ENCODE results near the gene CFDP1.
A peak's percentile ranks its signal among the peaks of the same experiment; 100 is the strongest.
"Not testable (repeated sequence)": the region's sequence is repeated elsewhere in the genome, so short reads cannot be mapped to it uniquely, and the experiment has no call there.

Gene CFDP1

GRCh38 chr16:75282466-75283281 lies 150.6 kb downstream of the CFDP1 start:
- no peak overlapping the region for H3K27ac ChIP-seq
- no peak overlapping the region for H3K4me3 ChIP-seq

DNA sequence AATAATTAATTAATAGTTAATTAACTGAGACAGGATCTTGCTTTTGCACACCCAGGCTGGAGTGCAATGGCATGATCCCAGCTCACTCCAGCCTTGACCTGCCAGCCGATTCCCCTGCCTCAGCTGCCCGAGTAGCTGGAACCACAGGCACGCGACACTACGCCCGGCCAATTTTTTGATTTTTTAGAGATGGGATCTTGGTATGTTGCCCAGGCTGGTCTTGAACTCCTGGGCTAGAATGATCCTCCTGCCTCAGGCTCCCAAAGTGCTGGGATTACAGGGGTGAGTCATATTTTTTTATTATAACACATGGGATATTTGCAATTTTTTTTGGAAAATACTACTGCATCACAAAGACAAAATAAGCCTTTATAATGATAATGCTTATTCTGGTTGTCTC lies 151.5 kb downstream of the CFDP1 start:
- H3K4me3 ChIP-seq, result no peak overlapping the region
- H3K27ac ChIP-seq, result no peak overlapping the region

- H3K27ac ChIP-seq, H3K4me3 ChIP-seq: not testable (repeated sequence)
Observed at GRCh38 chr16:75281009-75281408, 152.3 kb downstream of the CFDP1 start.

DNA sequence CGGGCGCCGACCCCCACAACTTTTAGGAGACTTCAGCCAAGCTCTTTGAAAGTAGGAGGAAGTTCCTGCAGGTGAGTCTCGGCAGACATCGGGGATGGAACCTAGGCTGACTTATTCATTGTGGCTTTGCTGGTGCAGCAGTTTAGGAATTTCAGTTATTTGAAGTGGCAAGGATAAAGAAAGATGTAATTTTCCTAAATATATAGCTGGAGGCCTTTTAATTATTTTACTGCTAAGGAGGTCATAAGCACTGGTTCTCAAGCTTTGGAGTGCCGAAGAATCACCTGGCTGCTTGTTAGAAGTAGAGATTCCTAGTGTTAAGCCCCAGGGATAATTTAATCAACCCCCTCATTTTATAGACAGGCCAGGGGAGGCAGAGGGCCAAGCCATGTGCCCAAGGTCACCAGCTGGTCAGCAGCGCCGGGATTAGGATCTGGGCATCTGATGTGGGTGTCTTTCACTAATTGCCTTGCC lies 152.9 kb downstream of the CFDP1 start:
- no peak overlapping the region for H3K4me3 ChIP-seq
- no peak overlapping the region for H3K27ac ChIP-seq

DNA sequence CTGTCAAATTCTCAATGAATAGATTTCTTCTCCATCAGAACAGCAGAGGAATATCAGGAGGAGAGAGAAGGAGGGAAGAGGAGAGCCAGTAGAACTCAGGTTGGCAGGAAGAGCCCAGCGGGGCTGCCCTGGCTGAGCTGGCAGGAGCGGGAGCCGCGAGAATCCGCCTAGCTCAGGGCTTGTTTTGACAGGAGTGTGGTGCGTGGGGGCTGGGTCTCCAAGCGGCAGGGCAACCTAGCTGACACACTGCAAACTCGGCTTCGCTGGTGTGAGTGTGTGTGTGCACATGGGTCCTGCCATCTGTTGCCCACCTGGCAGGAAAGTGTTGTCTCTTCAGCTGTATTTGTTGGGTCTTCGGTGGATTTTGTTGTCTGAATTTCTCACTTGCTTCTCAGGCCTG lies 154.0 kb downstream of the CFDP1 start:
- no peak overlapping the region for H3K4me3 ChIP-seq
- no peak overlapping the region for H3K27ac ChIP-seq

DNA sequence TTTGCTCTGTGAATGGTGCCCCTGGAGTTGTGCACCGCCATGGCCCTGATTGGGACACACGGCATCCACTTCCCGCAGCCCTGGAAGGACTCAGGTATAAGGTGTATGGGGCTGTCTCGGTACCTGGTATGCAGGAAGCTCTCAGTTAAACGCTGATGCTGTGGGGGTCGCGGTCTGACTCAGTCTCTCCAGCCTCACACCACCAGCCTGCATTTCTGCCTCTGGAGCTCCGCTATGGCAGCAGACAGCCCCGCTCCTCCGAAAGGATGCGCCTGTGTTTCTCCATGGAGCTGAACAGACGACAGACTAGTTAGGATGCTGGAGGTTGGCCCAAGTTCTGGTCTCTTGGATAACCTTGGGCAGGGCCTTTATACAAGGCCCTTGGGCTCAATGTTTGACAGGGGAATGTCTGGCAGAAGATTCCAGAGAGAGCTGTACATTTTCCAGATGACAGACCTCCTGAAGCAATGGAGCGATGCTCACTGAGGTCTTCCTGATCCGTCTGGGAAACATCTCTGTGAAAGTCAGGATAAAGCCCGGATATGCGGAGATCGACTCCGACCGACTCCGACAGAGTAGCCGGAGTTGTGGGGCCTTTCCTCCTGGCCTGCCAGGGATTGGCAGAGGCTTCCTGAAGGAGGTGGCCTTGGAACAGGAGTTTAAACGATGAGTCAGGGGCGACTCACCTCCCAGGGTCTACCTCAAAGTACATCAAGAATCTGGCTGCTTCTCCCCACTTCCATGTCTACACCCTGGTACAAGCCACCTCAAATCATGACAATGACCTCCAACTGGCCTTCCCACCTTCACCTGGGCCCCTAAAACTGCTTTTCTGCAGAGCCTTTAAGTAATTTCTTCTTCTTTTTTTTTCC lies 160.0 kb downstream of the CFDP1 start:
- H3K4me3 ChIP-seq, result no peak overlapping the region
- no peak overlapping the region for H3K27ac ChIP-seq

DNA sequence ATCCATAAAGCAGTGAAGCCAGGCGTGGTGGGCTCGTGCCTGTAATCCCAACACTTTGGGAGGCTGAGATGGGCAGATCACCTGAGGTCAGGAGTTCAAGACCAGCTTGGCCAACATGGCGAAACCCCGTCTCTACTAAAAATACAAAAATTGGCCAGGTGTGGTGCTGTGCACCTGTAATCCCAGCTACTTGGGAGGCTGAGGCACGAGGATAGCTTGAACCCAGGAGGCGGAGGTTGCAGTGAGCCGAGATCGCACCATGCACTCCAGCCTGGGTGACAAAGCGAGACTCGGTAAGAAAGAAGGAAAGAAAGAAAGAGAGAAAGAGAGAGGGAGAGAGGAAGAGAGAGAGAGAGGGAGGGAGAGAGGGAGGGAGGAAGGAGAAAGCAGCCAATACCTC lies 160.7 kb downstream of the CFDP1 start:
- not testable (repeated sequence) for H3K4me3 ChIP-seq, H3K27ac ChIP-seq

GRCh38 chr16:75272097-75272551 lies 161.2 kb downstream of the CFDP1 start:
- no peak overlapping the region for H3K4me3 ChIP-seq
- no peak overlapping the region for H3K27ac ChIP-seq

DNA sequence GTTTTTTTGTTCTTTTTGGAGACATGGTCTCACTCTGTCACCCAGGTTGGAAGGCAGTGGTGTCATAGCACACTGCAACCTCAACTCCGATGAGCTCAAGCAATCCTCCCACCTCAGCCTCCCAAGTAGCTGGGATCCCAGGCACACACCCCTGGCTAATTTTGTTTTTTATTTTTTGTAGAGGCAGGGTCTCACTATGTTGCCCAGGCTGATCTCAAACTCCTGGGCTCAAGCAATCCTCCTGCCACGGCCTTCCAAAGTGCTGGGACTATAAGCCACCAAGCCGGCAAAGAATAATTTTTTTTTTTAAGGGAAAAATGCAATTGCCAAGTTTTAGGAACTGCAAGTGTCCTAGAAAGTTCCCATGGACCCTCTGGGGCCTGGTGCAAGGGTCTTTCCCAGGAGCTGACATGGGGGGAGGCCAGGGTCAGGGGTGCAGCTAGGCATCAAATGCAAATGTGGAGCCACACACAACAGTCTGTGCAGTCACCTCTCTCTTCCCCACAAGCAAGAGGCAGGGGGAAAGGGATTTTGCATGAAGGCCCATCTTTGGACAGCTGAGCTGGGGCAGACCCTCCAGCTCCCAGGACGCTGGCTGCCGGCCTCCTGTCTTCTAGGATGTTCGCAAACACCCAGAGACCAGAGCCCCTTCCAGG lies 161.7 kb downstream of the CFDP1 start:
- no peak overlapping the region for H3K4me3 ChIP-seq
- H3K27ac ChIP-seq, result no peak overlapping the region

DNA sequence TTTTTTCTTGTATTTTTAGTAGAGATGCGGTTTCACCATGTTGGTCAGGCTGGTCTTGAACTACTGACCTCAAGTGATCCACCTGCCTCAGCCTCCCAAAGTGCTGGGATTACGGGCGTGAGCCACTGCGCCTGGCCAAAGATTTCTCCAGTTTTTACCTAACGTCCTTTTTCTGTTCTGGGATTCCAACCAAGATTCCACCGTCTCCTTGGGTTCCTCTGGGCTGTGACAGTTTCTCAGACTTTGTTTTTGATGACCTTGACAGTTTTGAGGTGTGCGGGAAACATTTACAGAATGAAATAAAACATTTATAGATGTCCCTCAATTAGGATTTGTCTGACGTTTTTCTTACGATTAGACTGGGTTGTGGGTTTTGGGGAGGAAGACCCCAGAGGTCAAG lies 163.9 kb downstream of the CFDP1 start:
- not testable (repeated sequence) for H3K27ac ChIP-seq, H3K4me3 ChIP-seq

- H3K27ac ChIP-seq, result peak overlapping the region in 2 of 21 experiments; percentile 24 to 51
- H3K4me3 ChIP-seq, result no peak overlapping the region
Observed at GRCh38 chr16:75267631-75268264, 165.6 kb downstream of the CFDP1 start.

- H3K4me3 ChIP-seq, result peak overlapping the region in 1 of 7 experiments; percentile 47
- peak overlapping the region in 5 of 21 experiments; percentile 24 to 98 (median 90) for H3K27ac ChIP-seq
Observed at GRCh38 chr16:75266738-75267630, 166.3 kb downstream of the CFDP1 start.

DNA sequence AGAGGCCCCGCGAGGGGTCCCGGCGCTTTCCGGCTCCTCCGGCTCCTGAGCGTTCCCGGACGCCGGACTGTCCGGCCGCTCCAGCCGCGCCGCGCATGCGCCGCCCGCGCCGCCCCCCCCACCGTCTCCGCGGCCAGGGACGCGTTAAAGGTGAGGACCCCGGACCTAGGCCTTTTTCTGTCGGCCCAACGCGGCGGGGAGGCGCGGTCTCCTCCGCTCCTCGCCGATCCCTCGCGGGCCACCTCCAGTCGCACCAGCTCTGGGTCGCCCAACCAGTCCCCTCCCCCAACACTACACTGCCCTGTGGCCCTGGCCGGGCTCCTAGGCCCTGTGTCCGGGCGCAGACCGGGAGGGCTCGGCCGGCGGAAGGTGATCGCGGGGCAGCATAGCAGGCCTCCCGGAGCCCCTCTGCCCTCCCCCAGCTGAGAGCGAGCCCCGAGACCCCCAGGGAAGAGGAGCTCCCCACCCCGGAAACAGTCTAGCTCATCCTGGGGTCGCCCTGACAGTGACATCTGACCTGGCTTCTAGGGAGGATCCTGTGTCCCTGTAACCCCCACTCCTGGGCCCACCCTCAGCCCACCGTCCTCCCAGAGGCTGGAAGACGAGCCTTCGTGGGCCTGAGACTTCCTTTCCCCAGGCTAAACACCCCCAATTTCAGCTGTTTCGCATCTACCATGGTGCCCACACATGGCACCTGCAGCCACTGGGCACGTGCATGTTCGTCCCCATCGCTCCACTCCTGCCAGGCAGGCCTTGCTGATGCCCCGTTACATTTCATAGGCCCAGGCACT lies 167.2 kb downstream of the CFDP1 start:
- H3K4me3 ChIP-seq, result peak overlapping the region; percentile 47 to 78 (median 62)
- peak overlapping the region; percentile 71 to 98 (median 87) for H3K27ac ChIP-seq

- H3K4me3 ChIP-seq, result peak overlapping the region; percentile 47 to 78 (median 62)
- H3K27ac ChIP-seq, result peak overlapping the region; percentile 71 to 98 (median 87)
Observed at GRCh38 chr16:75264999-75265910, 168.0 kb downstream of the CFDP1 start.

DNA sequence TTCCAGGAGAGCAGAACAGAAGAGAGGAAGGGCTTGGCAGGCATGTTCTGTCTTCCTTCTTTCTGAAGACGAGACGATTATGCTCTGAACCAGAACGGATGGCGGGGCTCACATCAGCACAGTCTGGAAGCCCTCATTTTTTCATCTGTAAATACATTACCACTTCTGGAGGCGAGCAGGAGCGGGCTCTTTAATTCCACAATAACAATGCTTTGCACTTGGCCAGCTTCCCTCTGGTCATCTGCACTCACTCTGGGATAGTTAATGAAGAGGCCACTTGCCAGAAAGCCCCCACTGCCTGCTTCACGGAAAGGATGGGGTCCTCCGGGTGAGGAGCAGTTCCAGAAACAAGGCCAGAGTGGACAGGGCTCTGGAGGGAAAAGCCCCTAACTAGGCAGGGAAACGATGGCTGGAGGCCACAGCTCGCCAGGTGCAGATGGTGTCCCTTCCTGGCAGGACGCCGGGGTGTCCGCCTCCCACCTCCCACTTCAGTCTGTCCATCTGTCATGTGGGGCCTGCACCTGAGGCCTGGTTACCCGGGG lies 168.8 kb downstream of the CFDP1 start:
- peak overlapping the region; percentile 47 to 78 (median 62) for H3K4me3 ChIP-seq
- H3K27ac ChIP-seq, result peak overlapping the region in 19 of 21 experiments; percentile 71 to 98 (median 90)

- Histone ChIP-seq H3K27ac (peak overlapping the region in 17 of 21 experiments; percentile 15 to 98 (median 87)), H3K4me3 (peak overlapping the region in 5 of 7 experiments; percentile 47 to 78 (median 55))
Observed at GRCh38 chr16:75263963-75264445, 169.3 kb downstream of the CFDP1 start.

Data from skin epidermis (tissue), 12 donors.